Panc1 (cell line): ENCODE data around the gene SNAP47. TPM values are rescaled to one million over a fixed set of nuclear protein-coding genes. Genes with fewer than 3 reads are reported as not detected.

Experiments used
- ATAC-seq: fragments of 200-7000 bp; cut with Tn5 transposase; 2 replicates; pipeline ENCODE4 v1.9.1; 2020; ENCODE audit warnings: mild to moderate bottlenecking, moderate library complexity
- BruUV-seq: library from RNA; stranded (reverse); fragments of 400-500 nt; replicated peaks from 2 replicates; lab custom pipeline; 2021; lab: Mats Ljungman, UMichigan
- CTCF ChIA-PET: fragments of 300-600 bp; sonication (Branson Sonifier 250); formaldehyde crosslinking; loops from one replicate; lab custom pipeline; 2022; ENCODE audit warnings: antibody characterized with exemption; lab: Charles Lee
- POLR2A ChIA-PET: fragments of 300-600 bp; sonication (Branson Sonifier 250); formaldehyde crosslinking; loops from one replicate; lab custom pipeline; 2022; ENCODE audit warnings: antibody characterized with exemption; lab: Charles Lee
- DNase-seq: peaks from one replicate; pipeline ENCODE4 v3.0.0-alpha.2; 2010; ENCODE audit warnings: low read depth, low spot score
- H3K27ac ChIP-seq: 2 replicates; pipeline ENCODE4 v1.5.1; 2011; ENCODE audit warnings: mild to moderate bottlenecking, low read length, inconsistent platforms
- H3K27me3 ChIP-seq: fragments of 200-500 bp; sonication (Bioruptor generic); 2 replicates; pipeline ENCODE4 v1.6.0; 2014; ENCODE audit warnings: low read length, inconsistent platforms; ENCODE audit not compliant: control insufficient read depth, insufficient read depth
- H3K36me3 ChIP-seq: fragments of 200-500 bp; sonication (Bioruptor generic); 2 replicates; pipeline ENCODE4 v1.5.1; 2014; ENCODE audit warnings: inconsistent platforms, mild to moderate bottlenecking, low read length, moderate library complexity; ENCODE audit not compliant: control insufficient read depth, insufficient read depth
- H3K4me1 ChIP-seq: 2 replicates; pipeline ENCODE4 v1.5.1; 2011; ENCODE audit warnings: inconsistent platforms, mild to moderate bottlenecking, low read length, moderate library complexity; ENCODE audit not compliant: control insufficient read depth, insufficient read depth
- H3K4me3 ChIP-seq, 2 experiments: 2 replicates each; pipeline ENCODE4 v1.5.1; 2011 to 2012; ENCODE audit warnings: low read depth in 2 of 2, low read length in 2 of 2, mild to moderate bottlenecking in 2 of 2, inconsistent platforms in 1 of 2, moderate library complexity in 1 of 2
- H3K9me3 ChIP-seq: fragments of 200-500 bp; sonication (Bioruptor generic); 2 replicates; pipeline ENCODE4 v1.5.1; 2014; ENCODE audit warnings: low read depth, mild to moderate bottlenecking, inconsistent platforms, low read length, moderate library complexity; ENCODE audit not compliant: control insufficient read depth, insufficient read depth
- POLR2AphosphoS5 ChIP-seq: IDR thresholded peaks from 2 replicates; pipeline ENCODE4 v1.6.1; 2012; ENCODE audit warnings: mild to moderate bottlenecking, low read depth, low read length, moderate library complexity
- SIN3A ChIP-seq: IDR thresholded peaks from 2 replicates; pipeline ENCODE4 v1.6.1; 2012; ENCODE audit warnings: low read depth, mild to moderate bottlenecking, low read length, moderate library complexity, borderline replicate concordance; ENCODE audit not compliant: insufficient read depth
- TCF7L2 ChIP-seq: IDR thresholded peaks from 2 replicates; pipeline ENCODE4 v1.6.1; 2011; ENCODE audit warnings: mild to moderate bottlenecking, low read depth, low read length, inconsistent platforms
- in situ Hi-C: cut with HindIII; loops from 2 replicates; pipeline ENCODE4 v1.10.0; 2016; ENCODE audit warnings: low sequenced_read_pairs, low pct_unique_long_range_greater_than_20kb
- intact Hi-C: fragments of 100-400 bp; cut with micrococcal nuclease; formaldehyde crosslinking; loops from one replicate; pipeline ENCODE4 v1.10.0; 2022; ENCODE audit not compliant: unreplicated experiment
- total RNA-seq: library from RNA; stranded (reverse); gene quantifications from one replicate; pipeline ENCODE4 v1.2.1, GENCODE V29; 2021; ENCODE audit not compliant: unreplicated experiment
- TF ChIP-seq, protein P1 (sequence below): fragments of 450-650 bp; IDR thresholded peaks from 2 replicates; pipeline ENCODE4 v1.5.1; 2017; ENCODE audit warnings: mild to moderate bottlenecking
- TF ChIP-seq, protein P2 (sequence below), 2 experiments: IDR thresholded peaks; 2 replicates each; pipeline ENCODE4 v1.6.1; 2011 to 2012; ENCODE audit warnings: low read depth in 2 of 2, control low read depth in 1 of 2, low read length in 1 of 2, mild to moderate bottlenecking in 1 of 2, moderate library complexity in 1 of 2; ENCODE audit not compliant: insufficient read depth in 1 of 2

The SNAP47 gene
- total RNA-seq, 1 experiment from 2014 or later, result 55.6 TPM

DNA sequence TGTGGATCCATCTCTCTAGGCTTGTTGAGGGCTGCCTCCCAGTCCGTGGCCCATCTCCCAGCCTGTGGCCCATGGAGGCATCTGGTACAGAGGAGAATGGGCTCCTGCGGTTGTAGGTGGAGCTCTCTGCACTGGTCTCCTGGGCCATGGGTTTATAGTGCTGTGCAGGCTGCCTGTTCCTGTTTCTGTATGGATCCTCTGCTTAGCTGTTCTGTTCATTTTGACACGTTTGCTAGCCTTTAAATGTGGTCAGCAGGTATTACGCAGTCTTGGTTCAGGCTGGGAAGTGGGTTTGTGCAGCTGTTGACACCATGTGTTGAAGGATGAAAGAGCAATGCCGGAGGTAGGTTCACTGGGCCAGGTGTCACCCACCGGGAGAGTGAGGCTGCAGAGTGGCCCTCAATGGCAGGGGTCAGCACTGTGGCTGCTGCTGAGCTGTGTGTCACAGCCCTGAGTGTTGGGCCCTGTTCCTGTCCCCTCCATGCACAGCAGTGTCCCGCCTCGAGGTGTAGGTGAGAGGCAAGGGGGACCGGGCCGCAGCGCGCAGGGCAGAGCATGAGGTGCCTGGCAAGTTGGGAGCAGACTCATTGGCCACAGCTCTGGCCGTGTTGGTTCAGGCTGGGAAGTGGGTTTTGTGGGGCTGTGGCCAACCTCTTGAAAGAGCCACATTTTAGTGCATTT, 39.0 kb downstream of the SNAP47 start:
- DNase-seq (no peak), ATAC-seq (no peak)
- H3K27me3 ChIP-seq, result no peaks in the 10 kb centered on the region
- no TSS peak for BruUV-seq
- TF ChIP-seq TCF7L2, result no peak
- TF ChIP-seq SIN3A, result no peak
- TF ChIP-seq, protein P1, sequence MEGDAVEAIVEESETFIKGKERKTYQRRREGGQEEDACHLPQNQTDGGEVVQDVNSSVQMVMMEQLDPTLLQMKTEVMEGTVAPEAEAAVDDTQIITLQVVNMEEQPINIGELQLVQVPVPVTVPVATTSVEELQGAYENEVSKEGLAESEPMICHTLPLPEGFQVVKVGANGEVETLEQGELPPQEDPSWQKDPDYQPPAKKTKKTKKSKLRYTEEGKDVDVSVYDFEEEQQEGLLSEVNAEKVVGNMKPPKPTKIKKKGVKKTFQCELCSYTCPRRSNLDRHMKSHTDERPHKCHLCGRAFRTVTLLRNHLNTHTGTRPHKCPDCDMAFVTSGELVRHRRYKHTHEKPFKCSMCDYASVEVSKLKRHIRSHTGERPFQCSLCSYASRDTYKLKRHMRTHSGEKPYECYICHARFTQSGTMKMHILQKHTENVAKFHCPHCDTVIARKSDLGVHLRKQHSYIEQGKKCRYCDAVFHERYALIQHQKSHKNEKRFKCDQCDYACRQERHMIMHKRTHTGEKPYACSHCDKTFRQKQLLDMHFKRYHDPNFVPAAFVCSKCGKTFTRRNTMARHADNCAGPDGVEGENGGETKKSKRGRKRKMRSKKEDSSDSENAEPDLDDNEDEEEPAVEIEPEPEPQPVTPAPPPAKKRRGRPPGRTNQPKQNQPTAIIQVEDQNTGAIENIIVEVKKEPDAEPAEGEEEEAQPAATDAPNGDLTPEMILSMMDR, result no peak
- no peak for TF ChIP-seq POLR2AphosphoS5
- TF ChIP-seq, protein P2, sequence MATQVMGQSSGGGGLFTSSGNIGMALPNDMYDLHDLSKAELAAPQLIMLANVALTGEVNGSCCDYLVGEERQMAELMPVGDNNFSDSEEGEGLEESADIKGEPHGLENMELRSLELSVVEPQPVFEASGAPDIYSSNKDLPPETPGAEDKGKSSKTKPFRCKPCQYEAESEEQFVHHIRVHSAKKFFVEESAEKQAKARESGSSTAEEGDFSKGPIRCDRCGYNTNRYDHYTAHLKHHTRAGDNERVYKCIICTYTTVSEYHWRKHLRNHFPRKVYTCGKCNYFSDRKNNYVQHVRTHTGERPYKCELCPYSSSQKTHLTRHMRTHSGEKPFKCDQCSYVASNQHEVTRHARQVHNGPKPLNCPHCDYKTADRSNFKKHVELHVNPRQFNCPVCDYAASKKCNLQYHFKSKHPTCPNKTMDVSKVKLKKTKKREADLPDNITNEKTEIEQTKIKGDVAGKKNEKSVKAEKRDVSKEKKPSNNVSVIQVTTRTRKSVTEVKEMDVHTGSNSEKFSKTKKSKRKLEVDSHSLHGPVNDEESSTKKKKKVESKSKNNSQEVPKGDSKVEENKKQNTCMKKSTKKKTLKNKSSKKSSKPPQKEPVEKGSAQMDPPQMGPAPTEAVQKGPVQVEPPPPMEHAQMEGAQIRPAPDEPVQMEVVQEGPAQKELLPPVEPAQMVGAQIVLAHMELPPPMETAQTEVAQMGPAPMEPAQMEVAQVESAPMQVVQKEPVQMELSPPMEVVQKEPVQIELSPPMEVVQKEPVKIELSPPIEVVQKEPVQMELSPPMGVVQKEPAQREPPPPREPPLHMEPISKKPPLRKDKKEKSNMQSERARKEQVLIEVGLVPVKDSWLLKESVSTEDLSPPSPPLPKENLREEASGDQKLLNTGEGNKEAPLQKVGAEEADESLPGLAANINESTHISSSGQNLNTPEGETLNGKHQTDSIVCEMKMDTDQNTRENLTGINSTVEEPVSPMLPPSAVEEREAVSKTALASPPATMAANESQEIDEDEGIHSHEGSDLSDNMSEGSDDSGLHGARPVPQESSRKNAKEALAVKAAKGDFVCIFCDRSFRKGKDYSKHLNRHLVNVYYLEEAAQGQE (IDR thresholded peaks at IDR 0.05; ENCODE audit: insufficient read depth in 1 of 2, low read depth in 2 of 2, low read length in 1 of 2), result no peak
- H3K4me1 ChIP-seq, result no peaks in the 10 kb centered on the region
- ChIA-PET CTCF (interaction anchor here (0.7 kb wide), 1 partner anchor 15 kb away, joined by 3 read pairs; no protein-coding TSS in a partner anchor), POLR2A (interaction anchor here (0.7 kb wide), 1 partner anchor 180 kb away, joined by 3 read pairs; no protein-coding TSS in a partner anchor)
- H3K27ac ChIP-seq, result no peak overlapping the region
- H3K9me3 ChIP-seq, result no peaks in the 10 kb centered on the region
- in situ Hi-C loops, result no loop called here
- H3K4me3 ChIP-seq, result no peak overlapping the region
- intact Hi-C loops, result no loop called here
- 0 out of 2 replicates have a peak, but pooled peaks cover 3% of the 10 kb centered on the region for H3K36me3 ChIP-seq

DNA sequence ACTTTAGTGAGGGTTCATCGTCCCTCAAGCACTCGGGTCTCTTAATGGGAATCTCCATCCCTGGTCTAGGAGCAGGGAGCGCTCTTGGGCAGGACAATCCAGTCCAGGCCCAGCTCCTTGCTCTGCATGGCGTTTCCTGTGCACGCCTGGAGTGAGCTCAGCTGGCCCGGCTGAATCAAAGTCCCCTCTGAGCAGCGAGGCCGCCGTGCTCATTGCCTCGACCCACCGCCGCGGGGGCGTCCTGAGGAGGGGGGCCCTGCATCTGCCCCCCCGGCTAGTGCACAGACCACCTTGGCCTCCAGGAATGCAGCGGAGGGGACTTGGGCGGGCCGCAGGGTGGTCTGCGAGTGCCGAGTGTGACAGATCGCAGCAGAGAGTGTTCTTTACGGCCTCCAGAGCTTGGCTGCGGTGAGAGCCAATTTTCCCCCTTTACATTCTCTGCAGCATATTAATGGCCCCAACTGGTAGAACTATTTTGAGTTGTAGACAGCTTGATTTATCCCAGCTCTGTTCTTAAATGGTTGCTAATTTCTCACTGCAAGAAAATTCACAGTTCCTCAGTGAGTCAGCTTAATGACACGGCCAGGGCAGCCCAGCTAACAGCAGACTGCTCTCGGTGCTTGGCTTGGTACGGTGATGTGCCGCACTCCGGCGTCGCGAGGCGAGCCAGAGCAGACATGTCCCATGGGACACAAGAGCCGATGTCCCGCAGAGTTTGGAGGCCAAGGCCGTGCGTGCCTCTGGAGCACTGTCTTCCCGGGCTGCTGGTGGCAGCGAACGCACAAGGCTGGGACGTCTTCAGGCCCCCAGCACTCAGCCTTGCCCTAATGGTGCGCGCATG, 39.8 kb downstream of the SNAP47 start:
- ATAC-seq (no peak), DNase-seq (no peak)
- intact Hi-C loops (no loop called here), in situ Hi-C loops (no loop called here)
- POLR2A ChIA-PET, result interaction anchor here (0.7 kb wide), 1 partner anchor 179 kb away, joined by 3 read pairs; no protein-coding TSS in a partner anchor
- H3K9me3 ChIP-seq, result no peaks in the 10 kb centered on the region
- H3K4me1 ChIP-seq, result no peaks in the 10 kb centered on the region
- no peak overlapping the region for H3K4me3 ChIP-seq
- H3K27me3 ChIP-seq, result no peaks in the 10 kb centered on the region
- 0 out of 2 replicates have a peak, but pooled peaks cover 3% of the 10 kb centered on the region for H3K36me3 ChIP-seq
- CTCF ChIA-PET, result interaction anchor here (0.7 kb wide), 1 partner anchor 16 kb away, joined by 3 read pairs; no protein-coding TSS in a partner anchor
- no TSS peak for BruUV-seq
- TF ChIP-seq SIN3A, result no peak
- TF ChIP-seq, protein P1, result no peak
- TF ChIP-seq, protein P2 (IDR thresholded peaks at IDR 0.05; ENCODE audit: insufficient read depth in 1 of 2, low read depth in 2 of 2, low read length in 1 of 2), result no peak
- no peak for TF ChIP-seq POLR2AphosphoS5
- no peak for TF ChIP-seq TCF7L2
- H3K27ac ChIP-seq, result no peak overlapping the region
